Activated CD4-positive, CD25-positive, alpha-beta regulatory T cell treated with anti-CD3 and anti-CD28 coated beads, Interleukin-2, amount 50 U/mL, for 24 hours (primary cell): Measurements from ENCODE around the gene PLA2G4D.

ENCODE experiments used
- ATAC-seq, 2 donors: fragments of 150-1000 bp; cut with Tn5 transposase; one replicate each; pipeline ENCODE4 v1.10.0; 2021; ENCODE audit warnings: mild to moderate bottlenecking in 1 of 2, moderate library complexity in 1 of 2

Gene PLA2G4D

DNA sequence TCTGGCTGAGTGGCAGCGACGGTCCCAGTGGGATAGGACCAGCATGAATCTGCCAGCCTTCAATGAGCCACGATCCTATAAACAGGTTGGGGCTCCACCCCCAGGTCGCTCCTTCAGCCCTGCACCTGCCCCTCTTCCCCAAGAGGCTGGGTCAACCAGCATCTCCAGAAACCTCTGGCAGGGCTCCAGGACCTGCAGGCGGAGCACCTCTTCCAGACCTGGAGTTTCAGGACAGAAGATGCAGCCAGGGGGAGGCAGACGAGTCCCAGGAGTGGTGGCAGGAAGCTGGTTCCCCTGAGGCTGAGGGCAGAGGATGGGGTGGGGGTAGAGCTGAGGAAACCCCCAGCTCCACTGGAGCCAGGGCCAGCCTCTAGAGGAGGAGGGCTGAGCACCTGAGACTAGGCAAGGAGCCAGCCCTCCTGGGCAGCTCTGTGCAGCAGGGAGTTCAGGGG lies at the start of gene PLA2G4D:
PLA2G4D (minus strand) TSS at position 51 of the 452 bp plus-strand sequence. CDS start 103 bp downstream, outside the sequence.
- no peak for ATAC-seq

DNA sequence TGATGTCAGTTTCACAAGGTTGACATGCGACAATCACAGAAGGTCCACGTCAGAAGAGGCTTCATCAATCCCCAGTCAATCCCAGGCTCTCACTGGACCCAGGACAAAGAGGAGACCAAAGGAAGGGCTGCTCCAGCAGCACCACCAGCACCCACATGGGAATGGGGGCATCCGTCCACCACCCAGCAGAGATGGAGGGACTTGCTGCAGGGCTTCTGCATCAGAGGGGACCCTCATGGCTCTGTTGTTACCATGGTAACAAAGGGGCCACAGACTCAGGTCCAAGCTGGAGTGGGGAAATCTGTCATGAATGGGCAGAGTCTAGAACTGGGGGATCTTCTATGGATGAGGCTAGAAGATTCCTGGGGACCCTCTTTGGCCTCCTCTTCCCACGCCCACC lies 49.0 kb upstream of the PLA2G4D start:
- ATAC-seq: no peak

- ATAC-seq: no peak
Observed at GRCh38 chr15:42141795-42142667, 47.7 kb upstream of the PLA2G4D start.

DNA sequence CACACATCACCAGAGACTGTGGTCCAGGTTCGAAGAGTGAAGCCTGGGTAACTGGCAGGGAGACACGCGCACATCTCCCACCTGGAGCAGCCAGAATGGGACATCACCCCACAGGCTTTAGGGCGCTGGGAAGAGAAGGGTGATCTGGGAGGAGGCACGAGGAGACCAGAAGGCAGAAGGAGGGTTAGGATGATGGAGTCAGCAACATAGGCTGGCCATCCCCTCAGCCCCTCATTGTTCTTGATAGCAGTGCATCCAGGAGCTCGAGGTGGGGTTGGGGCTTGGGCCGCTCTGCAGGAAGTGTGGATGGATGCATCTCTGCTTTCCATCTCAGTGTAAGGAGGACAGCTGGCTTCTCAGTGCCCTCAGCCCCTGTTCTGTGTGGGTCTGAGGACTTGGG lies 46.9 kb upstream of the PLA2G4D start:
- no peak for ATAC-seq

DNA sequence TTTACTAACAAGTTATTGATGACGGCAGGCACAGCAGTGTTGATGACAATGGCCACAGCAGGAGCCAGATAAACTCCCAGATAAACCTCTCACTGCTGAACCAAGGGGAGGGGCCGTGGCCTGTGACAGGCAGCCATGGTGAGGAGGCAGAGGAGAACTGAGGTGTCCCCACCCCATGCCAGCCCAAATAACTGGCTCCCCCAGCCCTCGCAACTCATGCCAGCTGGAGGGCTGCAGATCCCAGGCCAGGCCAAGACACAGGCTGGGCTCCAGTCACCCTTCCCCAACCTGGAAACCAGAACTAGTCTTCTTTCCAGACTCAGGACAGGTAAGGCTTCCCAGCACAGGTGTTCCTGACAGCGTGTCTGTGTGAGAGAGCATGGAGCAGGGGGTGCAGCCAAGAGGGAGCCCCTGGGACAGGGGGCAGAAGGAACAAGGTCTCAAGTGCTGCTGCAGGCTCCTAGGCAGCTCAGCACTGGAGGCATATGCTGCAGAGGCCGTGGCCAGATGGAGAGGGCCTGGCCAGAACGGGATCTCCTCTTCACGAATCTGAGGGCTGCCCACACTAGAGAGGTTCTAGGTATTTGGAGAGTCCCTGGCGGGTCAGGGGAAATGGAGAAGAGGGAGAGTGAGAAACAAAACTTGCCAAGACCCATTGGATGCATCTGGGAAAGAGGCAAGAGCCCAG lies 46.2 kb upstream of the PLA2G4D start:
- no peak for ATAC-seq

GRCh38 chr15:42139596-42139995 lies 45.2 kb upstream of the PLA2G4D start:
- no peak for ATAC-seq

GRCh38 chr15:42138968-42139386 lies 44.6 kb upstream of the PLA2G4D start:
- ATAC-seq: no peak

DNA sequence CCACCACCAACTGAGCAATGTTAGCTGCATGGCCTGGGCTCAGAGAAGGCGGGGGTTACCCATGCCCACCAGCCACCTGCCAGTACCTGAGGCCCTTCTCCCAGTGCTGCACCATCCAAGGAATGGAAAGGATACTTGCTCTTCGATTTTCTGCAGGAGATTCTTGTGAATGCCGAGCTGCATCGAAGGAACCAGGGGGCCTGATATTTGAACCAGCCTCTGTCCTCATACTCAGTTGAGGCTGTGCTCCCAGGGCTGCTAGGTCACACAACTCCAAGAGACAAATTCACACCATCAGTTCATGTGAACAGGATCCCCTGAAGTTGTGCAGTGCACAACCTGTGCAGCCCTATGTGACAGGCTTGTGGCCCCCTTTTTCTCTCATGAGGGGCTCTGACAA lies 44.0 kb upstream of the PLA2G4D start:
- ATAC-seq: no peak

GRCh38 chr15:42137461-42138261 lies 43.3 kb upstream of the PLA2G4D start:
- no peak for ATAC-seq

DNA sequence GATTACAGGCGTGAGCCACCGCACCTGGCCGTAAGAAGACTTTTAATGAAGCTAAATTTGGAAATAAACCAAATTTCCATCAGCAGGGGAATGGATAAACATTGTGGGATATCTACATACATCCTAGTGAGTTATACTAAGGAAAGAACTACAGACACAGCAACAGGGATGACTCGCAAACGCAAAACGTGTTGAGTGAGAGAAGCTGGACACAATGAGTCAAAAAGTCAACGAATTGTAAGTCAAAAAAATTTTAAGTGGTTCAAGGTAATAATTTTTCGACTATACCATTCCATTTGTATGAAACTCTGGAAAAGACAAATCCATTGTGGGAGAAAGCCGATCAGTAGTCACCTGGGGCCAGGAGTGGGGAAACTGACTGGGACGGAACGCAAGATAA lies 42.2 kb upstream of the PLA2G4D start:
- ATAC-seq: no peak

GRCh38 chr15:42135351-42135750 lies 41.0 kb upstream of the PLA2G4D start:
- ATAC-seq: no peak

DNA sequence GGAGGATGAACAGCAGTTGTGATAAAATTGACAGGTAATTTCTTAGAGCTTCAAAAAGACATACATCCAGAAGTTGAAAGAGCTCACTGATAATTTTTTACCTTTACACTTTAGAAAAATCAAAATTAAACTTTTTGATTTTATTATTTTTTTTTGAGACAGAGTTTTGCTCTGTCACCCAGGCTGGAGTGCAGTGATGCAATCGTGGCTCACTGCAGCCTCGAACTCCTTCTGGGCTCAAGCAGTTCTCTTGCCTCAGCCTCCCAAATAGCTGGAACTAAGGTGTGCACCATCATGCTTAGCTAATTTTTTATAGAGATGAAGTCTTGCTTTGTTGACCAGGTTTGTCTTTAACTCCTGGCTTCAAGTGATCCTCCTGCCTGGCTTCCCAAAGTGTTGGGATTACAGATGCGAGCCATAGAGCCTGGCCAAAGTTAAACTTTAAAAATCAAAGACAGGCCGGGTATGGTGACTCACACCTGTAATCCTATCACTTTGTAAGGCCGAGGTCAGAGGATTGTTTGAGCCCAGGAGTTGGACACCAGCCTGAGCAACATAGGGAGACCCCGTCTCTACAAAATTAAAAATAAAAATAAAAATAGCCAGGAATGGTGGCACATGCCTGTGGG lies 40.4 kb upstream of the PLA2G4D start:
- no peak for ATAC-seq

- ATAC-seq: peak; percentile 28 to 60
Observed at GRCh38 chr15:42133886-42134502, 39.6 kb upstream of the PLA2G4D start.

DNA sequence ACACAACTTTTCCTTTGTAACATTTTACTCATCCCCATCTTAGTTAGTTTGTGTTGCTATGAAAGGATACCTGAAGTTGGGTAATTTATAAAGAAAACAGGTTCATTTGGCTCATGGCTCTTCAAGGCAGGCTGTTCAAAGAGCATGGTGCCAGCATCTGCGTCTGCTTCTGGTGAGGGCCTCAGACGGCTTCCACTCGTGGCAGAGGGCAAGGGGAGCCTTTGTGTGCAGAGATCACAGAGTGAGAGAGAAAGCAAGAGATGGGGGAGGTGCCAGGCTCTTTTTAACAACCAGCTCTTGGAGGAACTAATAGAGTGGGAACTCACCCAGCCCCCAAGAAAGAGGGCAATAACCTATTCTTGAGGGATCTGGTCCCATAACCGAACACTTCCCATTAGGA lies 39.0 kb upstream of the PLA2G4D start:
- ATAC-seq: no peak

DNA sequence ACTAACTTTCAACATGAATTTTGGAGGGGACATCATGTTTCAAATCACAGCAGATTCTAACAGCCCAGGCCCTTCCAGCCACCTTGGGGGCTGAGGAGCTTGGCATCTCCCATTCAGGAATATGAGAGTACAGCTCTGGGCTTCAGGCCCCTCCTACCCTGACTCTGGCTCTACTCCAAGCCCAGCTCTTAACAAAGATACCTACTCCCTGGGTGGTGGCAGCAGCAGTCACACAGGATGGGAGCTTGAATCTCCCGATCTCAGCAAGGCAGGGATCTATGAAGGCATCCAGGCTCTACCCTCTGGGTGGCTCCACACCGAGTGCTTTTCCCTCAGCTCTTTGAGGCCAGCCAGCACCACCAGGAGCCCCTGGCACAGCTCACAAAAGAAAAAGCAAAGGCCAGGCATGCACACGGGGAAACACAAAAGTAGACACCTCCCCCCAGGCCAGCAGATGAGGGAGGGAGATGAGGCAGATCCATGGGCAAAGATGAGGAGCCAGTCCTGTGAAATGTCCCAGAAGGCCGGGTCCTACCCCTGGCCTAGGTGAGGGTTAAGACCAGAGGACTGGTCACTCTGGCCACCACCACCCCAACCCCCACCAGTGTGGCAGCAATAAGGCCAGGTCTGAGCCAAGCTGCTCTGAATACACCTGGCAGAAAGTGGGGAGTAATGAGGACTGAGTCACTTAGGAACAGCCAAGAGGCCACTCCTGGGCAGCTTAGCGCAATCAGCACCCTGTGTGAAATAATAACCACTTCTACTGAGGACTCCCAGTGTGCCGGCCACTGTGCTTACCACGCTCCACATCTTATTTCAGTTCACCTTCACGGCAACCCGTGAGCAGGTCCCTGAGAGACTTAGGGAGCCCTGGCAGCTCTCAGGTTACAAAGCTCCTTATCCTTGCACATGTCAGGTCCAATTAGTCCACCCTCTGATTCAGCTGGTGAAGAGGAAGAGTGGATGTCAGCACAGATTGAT lies 37.8 kb upstream of the PLA2G4D start:
- no peak for ATAC-seq

GRCh38 chr15:42131006-42131405 lies 36.6 kb upstream of the PLA2G4D start:
- no peak for ATAC-seq

- ATAC-seq: no peak
Observed at GRCh38 chr15:42130246-42130986, 36.1 kb upstream of the PLA2G4D start.

DNA sequence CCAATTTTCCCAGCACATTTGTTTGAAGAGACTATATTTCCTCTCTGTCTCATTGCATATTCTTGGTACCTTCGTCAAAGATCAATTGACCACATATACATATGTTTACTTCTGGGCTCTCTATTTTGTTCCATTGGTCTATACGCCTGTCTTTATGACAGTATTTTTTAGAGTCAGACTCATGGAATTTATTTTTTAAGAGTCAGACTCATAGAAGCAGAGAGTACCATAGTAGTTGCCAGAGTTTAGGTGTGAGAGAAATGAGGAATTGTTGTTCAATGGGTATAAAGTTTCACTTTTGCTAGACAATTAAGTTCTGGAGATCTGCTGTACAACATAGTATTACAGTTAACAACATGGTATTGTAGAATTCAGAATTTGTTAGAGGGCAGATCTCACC lies 35.0 kb upstream of the PLA2G4D start:
- ATAC-seq: no peak

GRCh38 chr15:42128476-42128875 lies 34.1 kb upstream of the PLA2G4D start:
- no peak for ATAC-seq

- ATAC-seq: peak in 1 of 2 donors; percentile 36
Observed at GRCh38 chr15:42123546-42123945, 29.2 kb upstream of the PLA2G4D start.
